RWPE2 (cell line): Measurements from ENCODE around the gene PDE4D.

Experiments used
- ATAC-seq: fragments of 200-7000 bp; cut with Tn5 transposase; 3 replicates; pipeline ENCODE4 v1.9.1; 2021; ENCODE audit warnings: low read depth
- DNase-seq: peaks from one replicate; pipeline ENCODE4 v3.0.0-alpha.2; 2020; ENCODE audit warnings: low spot score
- H3K27ac ChIP-seq: fragments of 450-650 bp; 2 replicates; pipeline ENCODE4 v1.5.1; 2017; ENCODE audit warnings: mild to moderate bottlenecking; ENCODE audit not compliant: poor library complexity, severe bottlenecking
- H3K27me3 ChIP-seq: fragments of 250-450 bp; sonication (Bioruptor Pico); 2 replicates; pipeline ENCODE4 v1.5.1; 2021; ENCODE audit warnings: mild to moderate bottlenecking, moderate library complexity; ENCODE audit not compliant: insufficient read depth, poor library complexity, severe bottlenecking
- H3K36me3 ChIP-seq: fragments of 250-450 bp; sonication (Bioruptor Pico); 2 replicates; pipeline ENCODE4 v1.5.1; 2020; ENCODE audit warnings: low read depth, mild to moderate bottlenecking, moderate library complexity
- H3K4me1 ChIP-seq: fragments of 250-450 bp; sonication (Bioruptor Pico); 2 replicates; pipeline ENCODE4 v1.5.1; 2021; ENCODE audit warnings: mild to moderate bottlenecking, moderate library complexity; ENCODE audit not compliant: insufficient read depth, poor library complexity, severe bottlenecking
- H3K4me3 ChIP-seq: fragments of 250-450 bp; sonication (Bioruptor Pico); 2 replicates; pipeline ENCODE4 v1.5.1; 2021; ENCODE audit warnings: mild to moderate bottlenecking, moderate library complexity; ENCODE audit not compliant: severe bottlenecking
- H3K9me3 ChIP-seq: fragments of 250-450 bp; sonication (Bioruptor Pico); 2 replicates; pipeline ENCODE4 v1.5.1; 2021; ENCODE audit warnings: mild to moderate bottlenecking, moderate library complexity; ENCODE audit not compliant: severe bottlenecking
- CTCF ChIP-seq: fragments of 450-650 bp; IDR thresholded peaks from one replicate; pipeline ENCODE4 v1.5.1; 2017; ENCODE audit warnings: mild to moderate bottlenecking, moderate library complexity; ENCODE audit not compliant: poor library complexity, severe bottlenecking

PDE4D gene

GRCh38 chr5:59648949-59649921, 244.3 kb downstream of the PDE4D start:
- H3K36me3 ChIP-seq: no peaks in the 10 kb centered on the region
- no peaks in the 10 kb centered on the region for H3K27me3 ChIP-seq
- DNase-seq (no peak), ATAC-seq (no peak)
- H3K9me3 ChIP-seq: no peaks in the 10 kb centered on the region
- no peak overlapping the region for H3K27ac ChIP-seq
- no peak overlapping the region for H3K4me3 ChIP-seq
- no peak for TF ChIP-seq CTCF
- no peaks in the 10 kb centered on the region for H3K4me1 ChIP-seq

GRCh38 chr5:59648038-59648831, 245.3 kb downstream of the PDE4D start:
- ATAC-seq: no peak
- no peak overlapping the region for H3K27ac ChIP-seq
- no peak for TF ChIP-seq CTCF

GRCh38 chr5:59645380-59645779, 248.1 kb downstream of the PDE4D start:
- Histone ChIP-seq H3K36me3 (peaks cover 6% of the 10 kb centered on the region; the same call in 1 of the 2 replicates), H3K27me3 (no peaks in the 10 kb centered on the region), H3K9me3 (no peaks in the 10 kb centered on the region), H3K4me3 (no peak overlapping the region), H3K4me1 (no peaks in the 10 kb centered on the region), H3K27ac (no peak overlapping the region)
- ATAC-seq (no peak), DNase-seq (no peak)
- TF ChIP-seq CTCF: no peak

More at GRCh38 chr5:59648038-59648831, 245.3 kb downstream of the PDE4D start:
- no peak for DNase-seq
- Histone ChIP-seq H3K4me1 (no peaks in the 10 kb centered on the region), H3K4me3 (no peak overlapping the region), H3K27me3 (no peaks in the 10 kb centered on the region), H3K9me3 (no peaks in the 10 kb centered on the region), H3K36me3 (0 out of 2 replicates have a peak, but pooled peaks cover 3% of the 10 kb centered on the region)

GRCh38 chr5:59640411-59640810, 253.1 kb downstream of the PDE4D start:
- Histone ChIP-seq H3K4me3 (no peak overlapping the region), H3K36me3 (peaks cover 6% of the 10 kb centered on the region; the same call in 1 of the 2 replicates), H3K27ac (no peak overlapping the region), H3K27me3 (no peaks in the 10 kb centered on the region), H3K9me3 (no peaks in the 10 kb centered on the region), H3K4me1 (peaks cover 8% of the 10 kb centered on the region)
- ATAC-seq: 0 out of 3 replicates have a peak, but pooled peaks have one; percentile 49
- DNase-seq: no peak
- TF ChIP-seq CTCF: no peak
